ENCODE results near the gene FPR3. TPM values are rescaled to one million over a fixed set of nuclear protein-coding genes. Genes with fewer than 3 reads are reported as not detected.

The FPR3 gene
- polyA plus RNA-seq, 1 experiment: not detected

- DNase-seq (ENCODE audit: low read depth, low spot score): no peak
- H3K4me3 ChIP-seq (ENCODE audit: low read depth, low read length): no peak within 1 kb of the TSS
- no peak for TF ChIP-seq CTCF (IDR thresholded peaks at IDR 0.05; ENCODE audit: low read depth, low read length)
- ChIA-PET CTCF (interaction anchor here (1.1 to 1.5 kb wide), 2 partner anchors 90 to 143 kb away, joined by 3 read pairs; no protein-coding TSS in a partner anchor), POLR2A (no interaction called here)
- H3K27ac ChIP-seq (ENCODE audit: low read depth, low read length): no peak within 1 kb of the TSS
- H3K9me3 ChIP-seq (ENCODE audit: control insufficient read depth, insufficient read depth, low read length): no peaks in the 10 kb centered on the region; the same call in 1 of the 2 replicates
- H3K27me3 ChIP-seq (ENCODE audit: control insufficient read depth, insufficient read depth, low read length): no peaks in the 10 kb centered on the region
Observed at GRCh38 chr19:51751655-51752054, 43.3 kb upstream of the FPR3 start, which contains the start of gene FPR1. Gene FPR1 (minus strand): TSS chr19:51751878. CDS start chr19:51746994, 4,884 bp downstream.

DNA sequence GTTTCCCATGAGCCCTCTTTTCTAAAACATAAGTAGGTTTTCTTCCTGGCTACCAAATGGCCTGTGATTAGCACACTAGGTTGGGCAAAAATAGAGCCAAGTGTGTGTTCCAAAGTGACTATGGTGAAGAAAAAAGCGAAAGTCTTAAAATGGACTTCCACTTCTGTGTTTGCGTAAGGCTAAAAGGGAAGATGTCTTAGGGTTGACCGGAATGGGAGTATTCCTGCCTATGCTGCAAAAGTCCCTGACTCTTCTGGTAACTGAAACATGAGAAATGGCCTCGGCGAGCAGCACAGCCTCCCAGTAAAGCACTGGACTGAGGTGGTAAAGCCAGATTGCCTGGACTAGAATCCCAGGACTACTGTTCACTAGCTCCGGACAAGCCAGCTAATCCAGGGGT lies 40.8 kb upstream of the FPR3 start:
- no peak for TF ChIP-seq CTCF (IDR thresholded peaks at IDR 0.05; ENCODE audit: low read depth, low read length)
- no peak overlapping the region for H3K27ac ChIP-seq (ENCODE audit: low read depth, low read length)
- CTCF ChIA-PET: no interaction called here
- POLR2A ChIA-PET: no interaction called here
- H3K9me3 ChIP-seq (ENCODE audit: control insufficient read depth, insufficient read depth, low read length): no peaks in the 10 kb centered on the region
- DNase-seq (ENCODE audit: low read depth, low spot score): no peak
- H3K4me3 ChIP-seq (ENCODE audit: low read depth, low read length): no peak overlapping the region
- H3K27me3 ChIP-seq (ENCODE audit: control insufficient read depth, insufficient read depth, low read length): no peaks in the 10 kb centered on the region

- TF ChIP-seq CTCF (IDR thresholded peaks at IDR 0.05; ENCODE audit: low read depth, low read length): no peak
- Histone ChIP-seq H3K27ac (ENCODE audit: low read depth, low read length) (no peak overlapping the region), H3K27me3 (ENCODE audit: control insufficient read depth, insufficient read depth, low read length) (no peaks in the 10 kb centered on the region), H3K9me3 (ENCODE audit: control insufficient read depth, insufficient read depth, low read length) (no peaks in the 10 kb centered on the region), H3K4me3 (ENCODE audit: low read depth, low read length) (no peak overlapping the region)
- DNase-seq (ENCODE audit: low read depth, low spot score): no peak
- ChIA-PET CTCF (no interaction called here), POLR2A (no interaction called here)
Observed at GRCh38 chr19:51754770-51755169, 40.2 kb upstream of the FPR3 start.

GRCh38 chr19:51755571-51755970 lies 39.4 kb upstream of the FPR3 start:
- H3K4me3 ChIP-seq (ENCODE audit: low read depth, low read length): no peak overlapping the region
- no peak for TF ChIP-seq CTCF (IDR thresholded peaks at IDR 0.05; ENCODE audit: low read depth, low read length)
- no peak for DNase-seq (ENCODE audit: low read depth, low spot score)
- H3K27ac ChIP-seq (ENCODE audit: low read depth, low read length): no peak overlapping the region
- no peaks in the 10 kb centered on the region for H3K9me3 ChIP-seq (ENCODE audit: control insufficient read depth, insufficient read depth, low read length)
- ChIA-PET POLR2A (no interaction called here), CTCF (no interaction called here)
- H3K27me3 ChIP-seq (ENCODE audit: control insufficient read depth, insufficient read depth, low read length): no peaks in the 10 kb centered on the region

DNA sequence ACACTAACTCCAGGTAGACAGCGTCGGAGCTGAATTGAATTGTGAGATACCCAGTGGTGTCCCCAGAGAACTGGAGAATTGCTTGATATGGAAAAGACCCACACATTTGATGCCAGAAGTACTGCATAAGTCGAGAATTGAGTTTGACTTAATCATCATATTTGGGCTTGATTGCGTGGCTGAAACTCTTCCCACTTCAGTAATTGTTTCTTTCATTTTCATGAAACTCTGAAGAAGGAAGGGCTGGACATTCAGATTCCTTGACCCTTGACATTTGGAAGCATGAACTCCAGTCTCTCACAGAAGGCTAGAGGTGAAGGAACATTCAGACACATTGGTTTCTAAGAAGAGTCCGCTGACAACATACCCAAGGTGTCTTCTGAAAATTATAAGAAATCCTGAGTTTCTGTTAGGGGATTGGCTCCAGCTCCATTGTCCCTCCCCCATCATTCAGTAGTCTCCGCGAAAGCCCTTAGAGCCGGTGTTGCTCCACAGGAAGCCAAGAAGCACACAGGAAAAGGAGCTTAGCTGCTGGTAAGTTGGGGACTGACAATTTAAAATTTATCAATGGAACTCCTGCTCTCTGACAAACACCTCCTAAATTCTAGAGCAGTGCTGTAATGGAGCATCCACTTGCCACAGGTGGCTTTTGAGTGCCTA lies 34.1 kb upstream of the FPR3 start, which contains the start of gene FPR2:
FPR2 (plus strand) TSS at position 484 of the 660 bp plus-strand sequence. CDS start 7,479 bp downstream, outside the sequence.
- ChIA-PET CTCF (interaction anchor here (1.5 kb wide), 1 partner anchor 17 kb away, joined by 5 read pairs; no protein-coding TSS in a partner anchor), POLR2A (no interaction called here)
- no peak for DNase-seq (ENCODE audit: low read depth, low spot score)
- Histone ChIP-seq H3K9me3 (ENCODE audit: control insufficient read depth, insufficient read depth, low read length) (no peaks in the 10 kb centered on the region), H3K27me3 (ENCODE audit: control insufficient read depth, insufficient read depth, low read length) (no peaks in the 10 kb centered on the region), H3K27ac (ENCODE audit: low read depth, low read length) (no peak within 1 kb of the TSS), H3K4me3 (ENCODE audit: low read depth, low read length) (no peak within 1 kb of the TSS)
- TF ChIP-seq CTCF (IDR thresholded peaks at IDR 0.05; ENCODE audit: low read depth, low read length): no peak
